OCI-LY7 (cell line): ENCODE results near the gene ABCA2. TPM values are rescaled to one million over a fixed set of nuclear protein-coding genes. Genes with fewer than 3 reads are reported as not detected.

Experiments
- BruUV-seq: library from RNA; stranded (reverse); fragments of 400-500 nt; replicated peaks from 2 replicates; lab custom pipeline; 2021; lab: Mats Ljungman, UMichigan
- CTCF ChIA-PET: fragments of 300-600 bp; sonication (Branson Sonifier 250); formaldehyde crosslinking; loops from one replicate; lab custom pipeline; 2022; ENCODE audit warnings: antibody characterized with exemption; ENCODE audit not compliant: unreplicated experiment; lab: Charles Lee
- POLR2A ChIA-PET: fragments of 300-600 bp; sonication (Branson Sonifier 250); formaldehyde crosslinking; loops from one replicate; lab custom pipeline; 2022; ENCODE audit warnings: antibody characterized with exemption; lab: Charles Lee
- DNase-seq: peaks from one replicate; pipeline ENCODE4 v3.0.0-alpha.2; 2015; ENCODE audit warnings: low spot score
- H2AFZ ChIP-seq: fragments of 200-600 bp; sonication (generic), shearing (Covaris generic); 2 replicates; pipeline ENCODE4 v1.6.1; 2014; ENCODE audit warnings: mild to moderate bottlenecking, antibody characterized with exemption, low read length, moderate library complexity
- H3K27ac ChIP-seq: fragments of 200-600 bp; sonication (generic); 2 replicates; pipeline ENCODE4 v1.5.1; 2014; ENCODE audit warnings: mixed run types, low read depth, mild to moderate bottlenecking, moderate library complexity, low read length, inconsistent platforms; ENCODE audit not compliant: poor library complexity, severe bottlenecking
- H3K36me3 ChIP-seq: fragments of 200-600 bp; sonication (generic); 2 replicates; pipeline ENCODE4 v1.6.1; 2014; ENCODE audit warnings: mild to moderate bottlenecking, antibody characterized with exemption, low read length, moderate library complexity, mixed read lengths; ENCODE audit not compliant: insufficient read depth
- H3K4me1 ChIP-seq: fragments of 200-600 bp; sonication (generic); 2 replicates; pipeline ENCODE4 v1.5.1; 2014; ENCODE audit warnings: mild to moderate bottlenecking, low read length; ENCODE audit not compliant: insufficient read depth, poor library complexity, severe bottlenecking
- H3K4me2 ChIP-seq: fragments of 200-600 bp; sonication (generic); 2 replicates; pipeline ENCODE4 v1.6.1; 2014; ENCODE audit warnings: mild to moderate bottlenecking, low read length
- H3K4me3 ChIP-seq: fragments of 200-600 bp; sonication (generic); 2 replicates; pipeline ENCODE4 v1.5.1; 2014; ENCODE audit warnings: mild to moderate bottlenecking, low read depth, low read length; ENCODE audit not compliant: poor library complexity, severe bottlenecking
- H3K79me2 ChIP-seq: fragments of 200-600 bp; sonication (generic); 2 replicates; pipeline ENCODE4 v1.6.1; 2016; ENCODE audit warnings: low read depth, mild to moderate bottlenecking, low read length, moderate library complexity, mixed read lengths; ENCODE audit not compliant: insufficient read depth
- H3K9me2 ChIP-seq: fragments of 200-600 bp; sonication (generic); 2 replicates; pipeline ENCODE4 v1.6.1; 2016; ENCODE audit warnings: mild to moderate bottlenecking, low read length, mixed read lengths; ENCODE audit not compliant: insufficient read depth
- H3K9me3 ChIP-seq: fragments of 200-600 bp; sonication (generic); 2 replicates; pipeline ENCODE4 v1.6.1; 2014; ENCODE audit warnings: mild to moderate bottlenecking, mixed run types, low read length, mixed read lengths
- H4K20me1 ChIP-seq: fragments of 200-600 bp; sonication (generic); 2 replicates; pipeline ENCODE4 v1.6.1; 2014; ENCODE audit warnings: mild to moderate bottlenecking, antibody characterized with exemption, low read length, moderate library complexity, mixed read lengths; ENCODE audit not compliant: insufficient read depth
- CTCF ChIP-seq: fragments of 200-600 bp; sonication (generic); conservative IDR thresholded peaks from 2 replicates; pipeline ENCODE4 v1.5.1; 2014; ENCODE audit warnings: mild to moderate bottlenecking, antibody characterized with exemption, low read length, moderate library complexity, mixed read lengths
- EZH2phosphoT487 ChIP-seq: fragments of 200-600 bp; sonication (generic); IDR thresholded peaks from 2 replicates; pipeline ENCODE4 v1.6.1; 2018; ENCODE audit warnings: low read depth, borderline replicate concordance, mild to moderate bottlenecking, mixed run types, antibody characterized with exemption, low read length, moderate library complexity, mixed read lengths
- intact Hi-C: fragments of 100-400 bp; cut with micrococcal nuclease; formaldehyde crosslinking; loops from one replicate; pipeline ENCODE4 v1.10.0; 2022; ENCODE audit not compliant: unreplicated experiment
- total RNA-seq, 2 experiments: library from RNA; depleted of rRNA in 1 of 2; stranded (reverse); fragments of >200 nt in 1 of 2; shearing (Covaris generic) in 1 of 2; gene quantifications; 2 replicates each; pipeline ENCODE4 v1.2.3, GENCODE V29; 2014 to 2022

ABCA2 gene
- total RNA-seq, 2 experiments from 2014 or later = 4.1 to 10.6 TPM

- Histone ChIP-seq H3K79me2 (no peaks in the 10 kb centered on the region), H3K4me1 (peaks cover 8% of the 10 kb centered on the region), H4K20me1 (no peaks in the 10 kb centered on the region), H3K4me2 (no peak overlapping the region), H3K9me2 (no peaks in the 10 kb centered on the region), H3K4me3 (no peak overlapping the region), H3K9me3 (no peaks in the 10 kb centered on the region), H2AFZ (no peak overlapping the region), H3K36me3 (no peaks in the 10 kb centered on the region), H3K27ac (no peak overlapping the region)
- POLR2A ChIA-PET = interaction anchor here (0.6 kb wide), 1 partner anchor 90 kb away, joined by 3 read pairs; no protein-coding TSS in a partner anchor
- intact Hi-C loops = no loop called here
- CTCF ChIA-PET = no interaction called here
- no peak for TF ChIP-seq CTCF
- no peak for TF ChIP-seq EZH2phosphoT487
- DNase-seq = no peak
- no TSS peak for BruUV-seq
These were observed 65.3 kb downstream of the ABCA2 start for GRCh38 chr9:136962701-136963248.

GRCh38 chr9:136962163-136962562 lies 65.9 kb downstream of the ABCA2 start:
- BruUV-seq = no TSS peak
- H3K27ac ChIP-seq = no peak overlapping the region
- DNase-seq = no peak
- no peak overlapping the region for H2AFZ ChIP-seq
- no peaks in the 10 kb centered on the region for H3K9me2 ChIP-seq
- H3K79me2 ChIP-seq = no peaks in the 10 kb centered on the region
- no peaks in the 10 kb centered on the region for H4K20me1 ChIP-seq
- H3K36me3 ChIP-seq = no peaks in the 10 kb centered on the region
- CTCF ChIA-PET = no interaction called here
- H3K4me1 ChIP-seq = peaks cover 8% of the 10 kb centered on the region
- TF ChIP-seq EZH2phosphoT487 (no peak), CTCF (no peak)
- no peak overlapping the region for H3K4me3 ChIP-seq
- intact Hi-C loops = no loop called here
- H3K4me2 ChIP-seq = no peak overlapping the region
- no peaks in the 10 kb centered on the region for H3K9me3 ChIP-seq
- POLR2A ChIA-PET = interaction anchor here (0.6 kb wide), 1 partner anchor 90 kb away, joined by 3 read pairs; no protein-coding TSS in a partner anchor

GRCh38 chr9:136961279-136962065 lies 66.6 kb downstream of the ABCA2 start:
- Histone ChIP-seq H3K36me3 (no peaks in the 10 kb centered on the region), H3K4me3 (no peak overlapping the region), H3K27ac (no peak overlapping the region), H3K4me2 (no peak overlapping the region), H3K9me2 (no peaks in the 10 kb centered on the region), H4K20me1 (no peaks in the 10 kb centered on the region), H2AFZ (no peak overlapping the region), H3K79me2 (no peaks in the 10 kb centered on the region), H3K4me1 (peaks cover 8% of the 10 kb centered on the region), H3K9me3 (no peaks in the 10 kb centered on the region)
- ChIA-PET CTCF (no interaction called here), POLR2A (no interaction called here)
- intact Hi-C loops = no loop called here
- TF ChIP-seq CTCF (no peak), EZH2phosphoT487 (no peak)
- no TSS peak for BruUV-seq
- no peak for DNase-seq
